ENCODE results near the gene ING5.

The ING5 gene

DNA sequence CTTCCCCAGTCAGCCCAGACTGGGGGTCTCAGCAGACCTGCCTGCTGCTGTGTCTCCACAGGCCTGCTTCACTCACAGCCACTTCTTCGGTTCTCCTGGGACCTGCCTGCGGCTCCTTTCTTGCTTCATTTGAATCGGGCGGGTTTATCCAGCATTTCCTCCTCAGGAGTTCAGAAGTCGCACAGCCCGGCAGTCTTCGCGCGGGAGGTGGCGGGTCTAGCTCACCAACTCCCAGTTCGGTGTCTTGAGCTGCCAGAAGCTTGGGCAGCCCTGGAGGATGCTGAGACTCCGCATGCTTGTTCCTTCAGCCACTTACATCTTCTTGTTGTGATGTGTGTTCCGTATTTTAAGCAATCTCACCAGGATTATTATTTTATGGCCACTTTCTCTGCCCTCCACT lies 43.4 kb downstream of the ING5 start:
- in situ Hi-C loops (cut with HindIII; ENCODE audit: low pct_ligation_motif_present, low sequenced_read_pairs): no loop called here
- TF ChIP-seq, protein P1, sequence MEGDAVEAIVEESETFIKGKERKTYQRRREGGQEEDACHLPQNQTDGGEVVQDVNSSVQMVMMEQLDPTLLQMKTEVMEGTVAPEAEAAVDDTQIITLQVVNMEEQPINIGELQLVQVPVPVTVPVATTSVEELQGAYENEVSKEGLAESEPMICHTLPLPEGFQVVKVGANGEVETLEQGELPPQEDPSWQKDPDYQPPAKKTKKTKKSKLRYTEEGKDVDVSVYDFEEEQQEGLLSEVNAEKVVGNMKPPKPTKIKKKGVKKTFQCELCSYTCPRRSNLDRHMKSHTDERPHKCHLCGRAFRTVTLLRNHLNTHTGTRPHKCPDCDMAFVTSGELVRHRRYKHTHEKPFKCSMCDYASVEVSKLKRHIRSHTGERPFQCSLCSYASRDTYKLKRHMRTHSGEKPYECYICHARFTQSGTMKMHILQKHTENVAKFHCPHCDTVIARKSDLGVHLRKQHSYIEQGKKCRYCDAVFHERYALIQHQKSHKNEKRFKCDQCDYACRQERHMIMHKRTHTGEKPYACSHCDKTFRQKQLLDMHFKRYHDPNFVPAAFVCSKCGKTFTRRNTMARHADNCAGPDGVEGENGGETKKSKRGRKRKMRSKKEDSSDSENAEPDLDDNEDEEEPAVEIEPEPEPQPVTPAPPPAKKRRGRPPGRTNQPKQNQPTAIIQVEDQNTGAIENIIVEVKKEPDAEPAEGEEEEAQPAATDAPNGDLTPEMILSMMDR (IDR thresholded peaks at IDR 0.05; ENCODE audit: low read depth, low read length, missing control alignments): no peak
- no peak for DNase-seq

DNA sequence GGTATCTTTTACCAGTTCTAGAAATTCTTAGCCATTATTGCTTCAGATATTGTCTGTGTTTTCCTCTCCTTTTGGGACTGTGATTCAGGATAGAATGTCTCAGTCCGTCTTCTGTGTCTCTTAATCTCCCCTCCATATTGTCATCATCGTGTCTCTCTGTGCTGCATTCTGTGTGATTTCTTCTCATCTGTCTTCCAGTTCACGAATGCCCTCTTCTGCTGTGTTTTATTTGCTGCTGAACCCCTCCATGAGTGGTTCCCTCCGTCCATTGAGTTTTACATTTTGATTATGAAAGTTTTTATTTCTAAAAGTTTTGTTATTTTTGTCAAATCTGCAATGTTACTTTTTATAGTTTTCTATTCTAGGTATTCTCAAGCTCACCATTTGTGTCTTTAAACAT lies 44.2 kb downstream of the ING5 start:
- DNase-seq: no peak
- Histone ChIP-seq H3K4me3 (ENCODE audit: low read depth, low read length) (no peak overlapping the region), H3K27ac (no peak overlapping the region), H3K27me3 (replicated peaks) (no peaks in the 10 kb centered on the region), H3K36me3 (replicated peaks) (peaks cover 16% of the 10 kb centered on the region)
- in situ Hi-C loops (cut with HindIII; ENCODE audit: low pct_ligation_motif_present, low sequenced_read_pairs): no loop called here
- TF ChIP-seq, protein P1 (IDR thresholded peaks at IDR 0.05; ENCODE audit: low read depth, low read length, missing control alignments): no peak

More for the DNA sequence above, 43.4 kb downstream of the ING5 start:
- H3K4me3 ChIP-seq (ENCODE audit: low read depth, low read length): no peak overlapping the region
- H3K36me3 ChIP-seq (replicated peaks): peaks cover 16% of the 10 kb centered on the region
- H3K27ac ChIP-seq: no peak overlapping the region
- H3K27me3 ChIP-seq (replicated peaks): no peaks in the 10 kb centered on the region

DNA sequence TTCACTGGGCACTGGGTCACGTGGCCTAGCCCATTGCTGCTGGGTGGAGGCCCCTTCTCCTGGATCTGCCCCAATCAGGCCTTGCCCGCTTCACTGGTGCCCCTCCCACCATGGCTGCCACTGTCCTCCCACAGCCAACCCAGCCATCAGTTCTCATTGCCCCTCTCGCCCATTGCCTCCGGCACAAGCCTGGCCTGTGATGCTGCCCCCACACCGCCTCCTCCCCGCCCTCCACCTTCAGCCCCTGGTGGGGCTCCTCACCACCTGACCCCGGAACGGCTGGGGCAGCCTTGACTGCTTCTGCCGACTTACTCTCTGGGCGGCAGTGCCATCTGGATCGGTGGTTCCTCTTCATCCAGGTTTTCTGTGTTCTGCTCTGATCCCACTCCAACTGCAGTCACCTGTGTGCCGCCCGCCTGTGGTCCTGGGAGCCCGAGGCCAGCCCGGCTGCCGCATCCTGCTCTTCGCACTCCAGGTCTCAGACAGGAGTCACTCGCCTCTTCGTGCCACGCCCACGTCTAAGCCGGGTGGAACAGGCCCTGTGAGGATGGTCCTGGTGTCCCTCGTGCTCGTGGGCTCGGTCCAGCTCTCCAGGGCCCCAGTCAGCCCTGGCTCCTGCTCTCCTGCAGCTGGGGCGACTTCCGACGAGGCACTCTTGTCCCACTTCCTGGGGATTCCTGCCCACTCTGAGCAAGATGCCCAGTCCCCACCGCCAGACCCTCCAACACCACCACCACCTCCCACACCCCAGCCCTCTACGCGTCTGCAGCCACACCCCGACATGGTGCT lies 46.8 kb downstream of the ING5 start:
- Histone ChIP-seq H3K36me3 (replicated peaks) (peaks cover 15% of the 10 kb centered on the region), H3K27me3 (replicated peaks) (no peaks in the 10 kb centered on the region), H3K27ac (no peak overlapping the region), H3K4me3 (ENCODE audit: low read depth, low read length) (no peak overlapping the region)
- in situ Hi-C loops (cut with HindIII; ENCODE audit: low pct_ligation_motif_present, low sequenced_read_pairs): no loop called here
- TF ChIP-seq, protein P1 (IDR thresholded peaks at IDR 0.05; ENCODE audit: low read depth, low read length, missing control alignments): no peak
- DNase-seq: no peak

DNA sequence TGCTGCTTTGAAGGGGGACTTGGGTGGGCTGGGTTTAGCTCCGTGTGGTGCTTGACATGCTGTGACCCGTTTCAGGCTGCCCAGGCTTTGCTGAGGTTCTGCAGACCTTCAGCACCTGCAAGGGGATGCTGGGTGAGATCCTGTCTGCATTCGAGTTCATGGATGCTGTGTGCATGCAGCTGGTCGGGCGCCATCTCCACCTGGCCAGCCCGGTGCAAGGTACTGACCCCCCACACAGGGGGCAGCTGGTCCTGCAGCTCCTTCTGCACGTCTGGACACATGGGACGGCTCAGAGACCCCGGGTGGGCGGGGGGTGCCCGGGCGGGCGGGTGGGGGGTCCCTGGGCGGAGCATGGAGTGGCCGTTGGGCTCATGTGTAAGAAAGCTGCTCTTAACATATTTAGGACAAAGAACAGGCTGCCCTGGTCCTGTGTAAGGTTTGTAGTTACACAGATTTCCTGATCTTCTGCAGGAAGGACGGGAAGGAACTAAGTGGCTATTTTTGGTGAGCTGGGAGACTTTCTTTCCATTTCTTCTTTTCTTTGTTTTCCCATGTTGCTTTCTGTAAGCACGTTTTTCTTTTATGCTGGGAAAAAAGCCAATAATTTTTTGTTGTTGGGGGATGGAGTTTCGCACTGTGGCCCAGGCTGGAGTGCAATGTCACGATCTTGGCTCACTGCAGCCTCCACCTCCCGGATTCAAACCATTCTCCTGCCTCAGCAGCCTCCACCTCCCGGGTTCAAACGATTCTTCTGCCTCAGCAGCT lies 48.4 kb downstream of the ING5 start:
- peaks cover 8% of the 10 kb centered on the region for H3K36me3 ChIP-seq (replicated peaks)
- no peak overlapping the region for H3K4me3 ChIP-seq (ENCODE audit: low read depth, low read length)
- in situ Hi-C loops (cut with HindIII; ENCODE audit: low pct_ligation_motif_present, low sequenced_read_pairs): no loop called here
- TF ChIP-seq, protein P1 (IDR thresholded peaks at IDR 0.05; ENCODE audit: low read depth, low read length, missing control alignments): no peak
- H3K27ac ChIP-seq: no peak overlapping the region
- H3K27me3 ChIP-seq (replicated peaks): no peaks in the 10 kb centered on the region
- DNase-seq: no peak

DNA sequence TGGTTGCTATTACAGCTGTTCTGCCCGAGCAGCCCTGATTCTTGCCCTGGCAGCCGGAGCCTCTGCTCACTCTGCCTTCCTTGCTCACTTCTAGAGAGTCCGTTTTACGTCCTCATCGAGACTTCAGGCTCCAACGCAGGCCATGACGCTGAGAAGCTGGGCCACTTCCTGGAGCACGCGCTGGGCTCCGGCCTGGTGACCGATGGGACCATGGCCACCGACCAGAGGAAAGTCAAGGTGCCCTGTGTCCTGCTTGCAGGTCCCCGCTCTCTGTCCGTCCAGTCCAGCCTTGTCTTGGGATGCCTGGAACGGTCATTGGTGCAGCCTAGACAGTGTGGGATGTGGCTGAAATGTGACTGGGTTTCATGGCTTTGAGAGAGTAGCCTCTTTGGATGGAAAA lies 49.3 kb downstream of the ING5 start:
- TF ChIP-seq, protein P1 (IDR thresholded peaks at IDR 0.05; ENCODE audit: low read depth, low read length, missing control alignments): no peak
- DNase-seq: no peak
- in situ Hi-C loops (cut with HindIII; ENCODE audit: low pct_ligation_motif_present, low sequenced_read_pairs): no loop called here
- peaks cover 5% of the 10 kb centered on the region for H3K36me3 ChIP-seq (replicated peaks)
- H3K27ac ChIP-seq: no peak overlapping the region
- H3K27me3 ChIP-seq (replicated peaks): no peaks in the 10 kb centered on the region
- H3K4me3 ChIP-seq (ENCODE audit: low read depth, low read length): no peak overlapping the region
